ENCODE data around the gene ZSCAN22.
A peak's percentile ranks its signal among the peaks of the same experiment; 100 is the strongest.

The ZSCAN22 gene

GRCh38 chr19:58334691-58335249, 8.0 kb downstream of the ZSCAN22 start:
- DNase-seq, result no peak
- no peak overlapping the region for H3K4ac ChIP-seq (ENCODE audit: low read depth, low read length)
- H3K79me1 ChIP-seq (ENCODE audit: low read length), result no peaks in the 10 kb centered on the region
- H3K23ac ChIP-seq (ENCODE audit: low read length), result no peak overlapping the region
- H3K4me2 ChIP-seq (ENCODE audit: low read length), result no peak overlapping the region
- no peak overlapping the region for H3K18ac ChIP-seq (ENCODE audit: low read length)
- H3K27me3 ChIP-seq (ENCODE audit: insufficient read depth, low read length, poor library complexity), result no peaks in the 10 kb centered on the region
- H3K4me3 ChIP-seq (ENCODE audit: low read length), result no peak overlapping the region
- H2BK5ac ChIP-seq (ENCODE audit: low read length), result no peak overlapping the region
- H3K4me1 ChIP-seq (ENCODE audit: control insufficient read depth, low read depth, low read length), result no peaks in the 10 kb centered on the region
- no peaks in the 10 kb centered on the region for H3K36me3 ChIP-seq (ENCODE audit: control insufficient read depth, insufficient read depth, low read length)
- H2BK15ac ChIP-seq (replicated peaks; ENCODE audit: low read depth), result no peak overlapping the region
- H3K9ac ChIP-seq (ENCODE audit: low read length), result no peak overlapping the region
- no peak overlapping the region for H4K5ac ChIP-seq (ENCODE audit: low read length)
- WGBS (ENCODE audit: extremely low coverage, insufficient coverage, low lambda C conversion rate), result no CpG with 5 or more reads among the region's 19 CpGs
- H3K27ac ChIP-seq (ENCODE audit: low read depth, low read length), result no peak overlapping the region
- H3K56ac ChIP-seq (ENCODE audit: low read length), result no peak overlapping the region
- H3K79me2 ChIP-seq (ENCODE audit: control insufficient read depth, insufficient read depth, low read length), result no peaks in the 10 kb centered on the region
- H4K8ac ChIP-seq (ENCODE audit: low read depth, low read length), result no peak overlapping the region
- H2BK120ac ChIP-seq (ENCODE audit: low read depth, low read length), result no peak overlapping the region
- no peak overlapping the region for H2AK5ac ChIP-seq (ENCODE audit: low read length)

DNA sequence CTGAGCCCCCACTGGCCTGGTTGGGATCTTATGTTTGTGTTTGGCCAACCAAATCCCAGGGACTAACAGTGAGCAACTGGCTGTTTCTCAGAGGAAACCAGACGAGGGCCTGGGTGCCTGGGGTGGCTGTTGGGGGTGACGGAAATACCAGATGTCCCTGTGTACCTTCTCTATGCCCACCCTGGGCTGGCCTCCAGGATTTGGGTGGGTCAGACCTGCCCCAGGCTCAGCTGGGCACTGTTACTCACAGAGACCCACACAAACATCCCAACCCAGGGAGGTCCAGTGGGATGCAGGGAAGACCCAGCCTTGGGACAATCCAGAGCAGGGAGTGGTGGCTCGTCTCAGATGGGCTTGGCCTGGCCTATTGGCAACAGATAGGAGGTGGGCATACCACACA, 8.8 kb downstream of the ZSCAN22 start:
- H3K27ac ChIP-seq (ENCODE audit: low read depth, low read length), result no peak overlapping the region
- no peak overlapping the region for H3K4ac ChIP-seq (ENCODE audit: low read depth, low read length)
- H4K8ac ChIP-seq (ENCODE audit: low read depth, low read length), result no peak overlapping the region
- no peaks in the 10 kb centered on the region for H3K27me3 ChIP-seq (ENCODE audit: insufficient read depth, low read length, poor library complexity)
- no peaks in the 10 kb centered on the region for H3K36me3 ChIP-seq (ENCODE audit: control insufficient read depth, insufficient read depth, low read length)
- no CpG with 5 or more reads among the region's 3 CpGs for WGBS (ENCODE audit: extremely low coverage, insufficient coverage, low lambda C conversion rate)
- H3K79me1 ChIP-seq (ENCODE audit: low read length), result no peaks in the 10 kb centered on the region
- H3K4me2 ChIP-seq (ENCODE audit: low read length), result no peak overlapping the region
- H3K4me1 ChIP-seq (ENCODE audit: control insufficient read depth, low read depth, low read length), result no peaks in the 10 kb centered on the region
- H2AK5ac ChIP-seq (ENCODE audit: low read length), result no peak overlapping the region
- no peaks in the 10 kb centered on the region for H3K79me2 ChIP-seq (ENCODE audit: control insufficient read depth, insufficient read depth, low read length)
- no peak overlapping the region for H3K4me3 ChIP-seq (ENCODE audit: low read length)
- H3K23ac ChIP-seq (ENCODE audit: low read length), result no peak overlapping the region
- H2BK15ac ChIP-seq (replicated peaks; ENCODE audit: low read depth), result no peak overlapping the region
- no peak overlapping the region for H3K18ac ChIP-seq (ENCODE audit: low read length)
- H4K5ac ChIP-seq (ENCODE audit: low read length), result no peak overlapping the region
- H3K9ac ChIP-seq (ENCODE audit: low read length), result no peak overlapping the region
- no peak overlapping the region for H2BK120ac ChIP-seq (ENCODE audit: low read depth, low read length)
- DNase-seq, result no peak
- H3K56ac ChIP-seq (ENCODE audit: low read length), result no peak overlapping the region
- no peak overlapping the region for H2BK5ac ChIP-seq (ENCODE audit: low read length)

DNA sequence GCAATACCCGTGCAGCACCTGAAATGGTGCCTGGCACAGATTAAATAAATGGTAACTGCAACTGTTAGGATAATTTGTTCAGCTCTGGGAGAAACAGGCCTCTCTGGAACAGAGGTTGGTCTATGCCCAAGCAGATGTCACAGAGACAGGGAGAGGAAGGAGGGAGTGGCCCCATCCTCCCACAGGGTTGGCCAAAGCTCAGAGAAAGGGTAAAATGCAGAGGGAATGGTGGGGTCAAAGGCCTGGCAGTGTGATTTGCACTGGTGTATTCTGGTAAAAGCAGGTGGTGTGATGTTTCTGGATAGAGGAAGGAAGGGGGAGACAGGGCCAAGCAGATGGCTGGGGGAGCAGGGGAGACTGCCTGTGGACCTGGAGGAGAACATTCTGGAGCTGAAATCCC, 9.4 kb downstream of the ZSCAN22 start:
- Histone ChIP-seq H2BK5ac (ENCODE audit: low read length) (no peak overlapping the region), H3K9ac (ENCODE audit: low read length) (no peak overlapping the region), H3K4me1 (ENCODE audit: control insufficient read depth, low read depth, low read length) (no peaks in the 10 kb centered on the region), H2AK5ac (ENCODE audit: low read length) (no peak overlapping the region), H3K27ac (ENCODE audit: low read depth, low read length) (no peak overlapping the region), H3K56ac (ENCODE audit: low read length) (no peak overlapping the region), H3K36me3 (ENCODE audit: control insufficient read depth, insufficient read depth, low read length) (no peaks in the 10 kb centered on the region), H4K8ac (ENCODE audit: low read depth, low read length) (no peak overlapping the region), H3K23ac (ENCODE audit: low read length) (no peak overlapping the region), H3K18ac (ENCODE audit: low read length) (no peak overlapping the region), H3K79me2 (ENCODE audit: control insufficient read depth, insufficient read depth, low read length) (no peaks in the 10 kb centered on the region), H4K5ac (ENCODE audit: low read length) (no peak overlapping the region), H3K79me1 (ENCODE audit: low read length) (no peaks in the 10 kb centered on the region), H2BK15ac (replicated peaks; ENCODE audit: low read depth) (no peak overlapping the region), H3K27me3 (ENCODE audit: insufficient read depth, low read length, poor library complexity) (no peaks in the 10 kb centered on the region), H2BK120ac (ENCODE audit: low read depth, low read length) (no peak overlapping the region), H3K4me3 (ENCODE audit: low read length) (no peak overlapping the region), H3K4me2 (ENCODE audit: low read length) (no peak overlapping the region), H3K4ac (ENCODE audit: low read depth, low read length) (no peak overlapping the region)
- DNase-seq, result no peak
- no CpG with 5 or more reads among the region's 1 CpG for WGBS (ENCODE audit: extremely low coverage, insufficient coverage, low lambda C conversion rate)

DNA sequence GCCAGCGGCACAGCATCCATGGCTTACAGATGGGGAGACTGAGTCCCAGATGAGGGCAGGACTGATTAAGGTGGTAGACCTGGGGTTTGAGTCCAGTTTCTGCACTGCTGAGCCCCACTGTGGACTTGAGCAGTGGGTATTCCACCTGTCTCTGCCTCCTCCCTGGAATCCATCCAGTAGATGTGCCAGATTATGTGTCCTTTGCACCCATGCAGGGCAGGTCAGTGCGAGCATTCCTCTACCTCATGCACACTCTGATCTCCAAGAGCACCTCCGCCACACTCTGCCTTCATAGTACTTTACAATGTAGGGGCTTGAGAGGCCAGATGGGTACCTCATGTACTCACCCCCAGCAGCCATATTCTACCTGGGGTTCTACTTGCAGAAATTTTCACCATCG, 10.0 kb downstream of the ZSCAN22 start:
- no CpG with 5 or more reads among the region's 4 CpGs for WGBS (ENCODE audit: extremely low coverage, insufficient coverage, low lambda C conversion rate)
- H3K79me1 ChIP-seq (ENCODE audit: low read length), result no peaks in the 10 kb centered on the region
- H3K36me3 ChIP-seq (ENCODE audit: control insufficient read depth, insufficient read depth, low read length), result no peaks in the 10 kb centered on the region
- no peak overlapping the region for H2BK120ac ChIP-seq (ENCODE audit: low read depth, low read length)
- no peak overlapping the region for H4K8ac ChIP-seq (ENCODE audit: low read depth, low read length)
- H3K56ac ChIP-seq (ENCODE audit: low read length), result no peak overlapping the region
- no peak overlapping the region for H2AK5ac ChIP-seq (ENCODE audit: low read length)
- H3K4me1 ChIP-seq (ENCODE audit: control insufficient read depth, low read depth, low read length), result no peaks in the 10 kb centered on the region
- no peak overlapping the region for H2BK15ac ChIP-seq (replicated peaks; ENCODE audit: low read depth)
- no peaks in the 10 kb centered on the region for H3K79me2 ChIP-seq (ENCODE audit: control insufficient read depth, insufficient read depth, low read length)
- no peak overlapping the region for H3K4me3 ChIP-seq (ENCODE audit: low read length)
- H3K18ac ChIP-seq (ENCODE audit: low read length), result no peak overlapping the region
- H3K9ac ChIP-seq (ENCODE audit: low read length), result no peak overlapping the region
- no peak overlapping the region for H4K5ac ChIP-seq (ENCODE audit: low read length)
- H3K27ac ChIP-seq (ENCODE audit: low read depth, low read length), result no peak overlapping the region
- H3K4ac ChIP-seq (ENCODE audit: low read depth, low read length), result no peak overlapping the region
- DNase-seq, result no peak
- H3K4me2 ChIP-seq (ENCODE audit: low read length), result no peak overlapping the region
- no peak overlapping the region for H3K23ac ChIP-seq (ENCODE audit: low read length)
- H3K27me3 ChIP-seq (ENCODE audit: insufficient read depth, low read length, poor library complexity), result no peaks in the 10 kb centered on the region
- no peak overlapping the region for H2BK5ac ChIP-seq (ENCODE audit: low read length)

DNA sequence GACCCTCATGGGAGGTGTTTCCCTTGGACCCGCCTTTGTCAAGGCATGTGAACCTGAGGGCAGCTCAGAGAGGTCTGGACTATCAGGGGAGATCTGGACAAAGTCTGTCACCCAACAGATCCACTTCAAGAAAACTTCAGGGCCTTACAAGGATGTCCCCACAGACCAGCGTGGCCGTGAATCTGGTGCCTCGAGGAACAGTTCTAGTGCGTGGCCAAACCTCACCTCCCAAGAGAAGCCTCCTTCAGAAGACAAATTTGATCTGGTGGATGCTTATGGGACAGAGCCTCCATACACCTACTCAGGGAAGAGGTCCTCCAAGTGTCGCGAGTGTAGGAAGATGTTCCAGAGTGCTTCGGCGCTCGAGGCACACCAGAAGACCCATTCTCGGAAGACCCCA, 11.5 kb downstream of the ZSCAN22 start:
- H2BK120ac ChIP-seq (ENCODE audit: low read depth, low read length), result no peak overlapping the region
- no peak overlapping the region for H2BK5ac ChIP-seq (ENCODE audit: low read length)
- H3K4ac ChIP-seq (ENCODE audit: low read depth, low read length), result no peak overlapping the region
- no peaks in the 10 kb centered on the region for H3K27me3 ChIP-seq (ENCODE audit: insufficient read depth, low read length, poor library complexity)
- H3K79me1 ChIP-seq (ENCODE audit: low read length), result no peaks in the 10 kb centered on the region
- H3K27ac ChIP-seq (ENCODE audit: low read depth, low read length), result no peak overlapping the region
- no peak overlapping the region for H3K4me2 ChIP-seq (ENCODE audit: low read length)
- H3K4me1 ChIP-seq (ENCODE audit: control insufficient read depth, low read depth, low read length), result no peaks in the 10 kb centered on the region
- no peak overlapping the region for H3K23ac ChIP-seq (ENCODE audit: low read length)
- no peak overlapping the region for H3K4me3 ChIP-seq (ENCODE audit: low read length)
- no peaks in the 10 kb centered on the region for H3K36me3 ChIP-seq (ENCODE audit: control insufficient read depth, insufficient read depth, low read length)
- no peak for DNase-seq
- no peak overlapping the region for H4K5ac ChIP-seq (ENCODE audit: low read length)
- H3K79me2 ChIP-seq (ENCODE audit: control insufficient read depth, insufficient read depth, low read length), result no peaks in the 10 kb centered on the region
- no peak overlapping the region for H4K8ac ChIP-seq (ENCODE audit: low read depth, low read length)
- no peak overlapping the region for H3K18ac ChIP-seq (ENCODE audit: low read length)
- H3K9ac ChIP-seq (ENCODE audit: low read length), result no peak overlapping the region
- H2BK15ac ChIP-seq (replicated peaks; ENCODE audit: low read depth), result no peak overlapping the region
- H2AK5ac ChIP-seq (ENCODE audit: low read length), result no peak overlapping the region
- H3K56ac ChIP-seq (ENCODE audit: low read length), result no peak overlapping the region
- no CpG with 5 or more reads among the region's 11 CpGs for WGBS (ENCODE audit: extremely low coverage, insufficient coverage, low lambda C conversion rate)

GRCh38 chr19:58338825-58339558, 12.2 kb downstream of the ZSCAN22 start:
- Histone ChIP-seq H3K4me2 (ENCODE audit: low read length) (no peak overlapping the region), H3K36me3 (ENCODE audit: control insufficient read depth, insufficient read depth, low read length) (no peaks in the 10 kb centered on the region), H3K4me1 (ENCODE audit: control insufficient read depth, low read depth, low read length) (no peaks in the 10 kb centered on the region), H3K79me1 (ENCODE audit: low read length) (no peaks in the 10 kb centered on the region), H3K23ac (ENCODE audit: low read length) (no peak overlapping the region), H2AK5ac (ENCODE audit: low read length) (no peak overlapping the region), H3K4ac (ENCODE audit: low read depth, low read length) (no peak overlapping the region), H2BK5ac (ENCODE audit: low read length) (no peak overlapping the region), H2BK120ac (ENCODE audit: low read depth, low read length) (no peak overlapping the region), H3K27me3 (ENCODE audit: insufficient read depth, low read length, poor library complexity) (no peaks in the 10 kb centered on the region), H3K18ac (ENCODE audit: low read length) (no peak overlapping the region), H3K27ac (ENCODE audit: low read depth, low read length) (no peak overlapping the region), H4K8ac (ENCODE audit: low read depth, low read length) (no peak overlapping the region), H4K5ac (ENCODE audit: low read length) (no peak overlapping the region), H3K4me3 (ENCODE audit: low read length) (no peak overlapping the region), H2BK15ac (replicated peaks; ENCODE audit: low read depth) (no peak overlapping the region), H3K79me2 (ENCODE audit: control insufficient read depth, insufficient read depth, low read length) (no peaks in the 10 kb centered on the region), H3K56ac (ENCODE audit: low read length) (no peak overlapping the region), H3K9ac (ENCODE audit: low read length) (no peak overlapping the region)
- DNase-seq, result peak; percentile 59
- WGBS (ENCODE audit: extremely low coverage, insufficient coverage, low lambda C conversion rate), result no CpG with 5 or more reads among the region's 30 CpGs

All from mesendoderm (in vitro differentiated cells).